WTC11 (cell line): ENCODE results near the gene CCBE1. TPM values are rescaled to one million over a fixed set of nuclear protein-coding genes. Genes with fewer than 3 reads are reported as not detected.

Experiments used
- ATAC-seq: fragments of 200-7000 bp; cut with Tn5 transposase; 2 replicates; pipeline ENCODE4 v1.10.0; 2021; ENCODE audit warnings: mild to moderate bottlenecking, moderate library complexity
- CTCF ChIA-PET: fragments of 300-600 bp; sonication (Branson Sonifier 250); formaldehyde crosslinking; loops from one replicate; lab custom pipeline; 2021; ENCODE audit warnings: antibody characterized with exemption; lab: Charles Lee
- POLR2A ChIA-PET: fragments of 350-600 bp; sonication (Branson Sonifier 250); formaldehyde crosslinking; loops from one replicate; lab custom pipeline; 2021; ENCODE audit warnings: antibody characterized with exemption; lab: Charles Lee
- DNase-seq: peaks from one replicate; pipeline ENCODE4 v3.0.0; 2021; ENCODE audit warnings: low spot score
- H3K27ac Mint-ChIP-seq: 2 replicates; pipeline ENCODE4 v1.8.0; 2021; ENCODE audit warnings: mixed read lengths
- H3K27me3 Mint-ChIP-seq: 2 replicates; pipeline ENCODE4 v1.8.0; 2021; ENCODE audit warnings: low read depth, mild to moderate bottlenecking, moderate library complexity, mixed read lengths
- H3K36me3 Mint-ChIP-seq: 2 replicates; pipeline ENCODE4 v1.8.0; 2021; ENCODE audit warnings: mixed read lengths
- H3K4me1 Mint-ChIP-seq: 2 replicates; pipeline ENCODE4 v1.8.0; 2022; ENCODE audit warnings: mixed read lengths
- H3K4me3 Mint-ChIP-seq: 2 replicates; pipeline ENCODE4 v1.8.0; 2021; ENCODE audit warnings: mild to moderate bottlenecking, moderate library complexity, mixed read lengths
- H3K9me3 Mint-ChIP-seq: 2 replicates; pipeline ENCODE4 v1.8.0; 2021; ENCODE audit warnings: mixed read lengths
- ATF3 ChIP-seq: sonication (generic); formaldehyde crosslinking; conservative IDR thresholded peaks from 2 replicates; pipeline ENCODE4 v1.8.1; 2022; ENCODE audit warnings: mild to moderate bottlenecking, missing genetic modification reagents
- CREM ChIP-seq: sonication (generic); formaldehyde crosslinking; IDR thresholded peaks from 2 replicates; pipeline ENCODE4 v1.8.1; 2022; ENCODE audit warnings: mild to moderate bottlenecking, missing genetic modification reagents, moderate library complexity
- EMX1 ChIP-seq: fragments of 250-450 bp; sonication (Bioruptor Pico); IDR thresholded peaks from 2 replicates; pipeline ENCODE4 v1.8.0; 2021; ENCODE audit warnings: mild to moderate bottlenecking
- ESRRA ChIP-seq: sonication (generic); formaldehyde crosslinking; IDR thresholded peaks from 2 replicates; pipeline ENCODE4 v1.8.1; 2022; ENCODE audit warnings: mild to moderate bottlenecking, missing genetic modification reagents, borderline replicate concordance
- ETV6 ChIP-seq: sonication (generic); formaldehyde crosslinking; IDR thresholded peaks from 2 replicates; pipeline ENCODE4 v1.8.1; 2022; ENCODE audit warnings: mild to moderate bottlenecking, missing genetic modification reagents
- FOXP1 ChIP-seq: sonication (generic); formaldehyde crosslinking; IDR thresholded peaks from 2 replicates; pipeline ENCODE4 v1.8.0; 2022; ENCODE audit warnings: missing genetic modification reagents, mild to moderate bottlenecking, moderate library complexity, borderline replicate concordance
- GABPB1 ChIP-seq: sonication (generic); formaldehyde crosslinking; IDR thresholded peaks from 2 replicates; pipeline ENCODE4 v1.8.1; 2023; ENCODE audit warnings: mild to moderate bottlenecking, missing genetic modification reagents
- NR1H2 ChIP-seq: sonication (generic); formaldehyde crosslinking; IDR thresholded peaks from 2 replicates; pipeline ENCODE4 v1.9.0; 2021; ENCODE audit warnings: mild to moderate bottlenecking, moderate library complexity, missing genetic modification reagents
- SOX15 ChIP-seq: fragments of 250-450 bp; sonication (Bioruptor Pico); IDR thresholded peaks from 2 replicates; pipeline ENCODE4 v1.9.0; 2021; ENCODE audit warnings: mild to moderate bottlenecking
- STAT6 ChIP-seq: sonication (generic); formaldehyde crosslinking; conservative IDR thresholded peaks from 2 replicates; pipeline ENCODE4 v1.8.1; 2023; ENCODE audit warnings: mild to moderate bottlenecking, low read depth, missing genetic modification reagents, moderate library complexity
- TEAD1 ChIP-seq: sonication (generic); formaldehyde crosslinking; IDR thresholded peaks from 2 replicates; pipeline ENCODE4 v1.8.0; 2022; ENCODE audit warnings: mild to moderate bottlenecking, missing genetic modification reagents
- TEAD4 ChIP-seq: sonication (generic); formaldehyde crosslinking; IDR thresholded peaks from 2 replicates; pipeline ENCODE4 v1.8.0; 2022; ENCODE audit warnings: mild to moderate bottlenecking, missing genetic modification reagents
- ZBTB21 ChIP-seq: sonication (generic); formaldehyde crosslinking; IDR thresholded peaks from 2 replicates; pipeline ENCODE4 v1.8.1; 2023; ENCODE audit warnings: mild to moderate bottlenecking, missing genetic modification reagents, borderline replicate concordance
- ZBTB43 ChIP-seq: sonication (generic); formaldehyde crosslinking; IDR thresholded peaks from 2 replicates; pipeline ENCODE4 v1.8.1; 2023; ENCODE audit warnings: mild to moderate bottlenecking, missing genetic modification reagents
- ZNF281 ChIP-seq: sonication (generic); formaldehyde crosslinking; IDR thresholded peaks from 2 replicates; pipeline ENCODE4 v1.8.0; 2023; ENCODE audit warnings: mild to moderate bottlenecking, missing genetic modification reagents
- ZNF425 ChIP-seq: fragments of 250-450 bp; sonication (Bioruptor Pico); conservative IDR thresholded peaks from 2 replicates; pipeline ENCODE4 v1.9.0; 2021; ENCODE audit warnings: mild to moderate bottlenecking
- ZNF671 ChIP-seq: fragments of 250-450 bp; sonication (Bioruptor Pico); IDR thresholded peaks from 2 replicates; pipeline ENCODE4 v1.8.0; 2021; ENCODE audit warnings: mild to moderate bottlenecking
- ZSCAN18 ChIP-seq: fragments of 250-450 bp; sonication (Bioruptor Pico); IDR thresholded peaks from 2 replicates; pipeline ENCODE4 v2.1.2; 2022; ENCODE audit warnings: mild to moderate bottlenecking, moderate library complexity
- total RNA-seq: library from RNA; stranded (reverse); gene quantifications from 3 replicates; pipeline ENCODE4 v1.2.3, GENCODE V29; 2021

Gene CCBE1
- total RNA-seq, 1 experiment from 2014 or later: 9.7 TPM

GRCh38 chr18:59395226-59396175 lies 301.7 kb downstream of the CCBE1 start (continued):
- no peak for TF ChIP-seq GABPB1

GRCh38 chr18:59393381-59393780 lies 303.8 kb downstream of the CCBE1 start:
- DNase-seq: no peak
- no peaks in the 10 kb centered on the region for H3K9me3 Mint-ChIP-seq
- ChIA-PET POLR2A (no interaction called here), CTCF (interaction anchor here (2.0 kb wide), 1 partner anchor 9 kb away, joined by 8 read pairs; no protein-coding TSS in a partner anchor)
- no peak for TF ChIP-seq TEAD1 (CRISPR knock-in tag)
- no peak for TF ChIP-seq ZNF671 (CRISPR knock-in tag)
- TF ChIP-seq ZBTB21 (CRISPR knock-in tag): no peak
- TF ChIP-seq ETV6 (CRISPR knock-in tag): no peak
- TF ChIP-seq ESRRA (CRISPR knock-in tag): no peak
- no peak for TF ChIP-seq FOXP1 (CRISPR knock-in tag)
- no peak for TF ChIP-seq ZBTB43 (CRISPR knock-in tag)
- no peak for ATAC-seq
- no peak overlapping the region for H3K27ac Mint-ChIP-seq
- peaks cover 83% of the 10 kb centered on the region for H3K27me3 Mint-ChIP-seq
- H3K36me3 Mint-ChIP-seq: no peaks in the 10 kb centered on the region
- H3K4me3 Mint-ChIP-seq: no peak overlapping the region
- H3K4me1 Mint-ChIP-seq: peaks cover 26% of the 10 kb centered on the region

- ChIA-PET POLR2A (no interaction called here), CTCF (interaction anchor here (1.0 to 2.6 kb wide), 2 partner anchors 13 to 140 kb away, joined by 3 to 28 read pairs; no protein-coding TSS in a partner anchor)
- Mint-ChIP-seq H3K9me3 (no peaks in the 10 kb centered on the region), H3K4me1 (peaks cover 34% of the 10 kb centered on the region), H3K4me3 (no peak overlapping the region), H3K27ac (no peak overlapping the region), H3K36me3 (no peaks in the 10 kb centered on the region), H3K27me3 (peaks cover 97% of the 10 kb centered on the region)
- ATAC-seq: no peak
- no peak for DNase-seq
- TF ChIP-seq ZNF425 (CRISPR knock-in tag) (no peak), EMX1 (CRISPR knock-in tag) (no peak), ZBTB43 (CRISPR knock-in tag) (no peak), NR1H2 (CRISPR knock-in tag) (no peak), ATF3 (CRISPR knock-in tag) (no peak), SOX15 (CRISPR knock-in tag) (no peak), ZSCAN18 (CRISPR knock-in tag) (no peak), ZBTB21 (CRISPR knock-in tag) (no peak), ZNF281 (CRISPR knock-in tag) (no peak), STAT6 (CRISPR knock-in tag) (no peak), CREM (CRISPR knock-in tag) (no peak), TEAD4 (CRISPR knock-in tag) (no peak)
Observed at GRCh38 chr18:59388817-59389216, 308.4 kb downstream of the CCBE1 start.
